Measurements from ENCODE around the gene APRT. TPM values are rescaled to one million over a fixed set of nuclear protein-coding genes. Genes with fewer than 3 reads are reported as not detected.

APRT gene
- total and polyA plus RNA-seq, 2 of the 4 experiments (the other 2 are of a cell fraction): 40.5 to 157 TPM

- in situ Hi-C loops (cut with MboI; ENCODE audit: low sequenced_read_pairs): no loop called here
- no peak overlapping the region for H2BK5ac ChIP-seq (ENCODE audit: low read depth, low read length, poor library complexity, severe bottlenecking)
- peaks cover 19% of the 10 kb centered on the region for H3K4me1 ChIP-seq (ENCODE audit: control insufficient read depth, insufficient read depth, low read length)
- no peak overlapping the region for H2BK20ac ChIP-seq (ENCODE audit: low read depth, low read length)
- POLR2A ChIA-PET (ENCODE audit: unreplicated experiment): no interaction called here
- peaks cover 18% of the 10 kb centered on the region for H4K20me1 ChIP-seq (ENCODE audit: insufficient read depth, low read length)
- TF ChIP-seq POLR2A (IDR thresholded peaks at IDR 0.05; ENCODE audit: low read depth, low read length): no peak
- TF ChIP-seq SMC3 (IDR thresholded peaks at IDR 0.05; ENCODE audit: low read depth, low read length): no peak
- no peak for TF ChIP-seq USF2 (IDR thresholded peaks at IDR 0.05; ENCODE audit: low read depth, low read length)
- TF ChIP-seq NFE2L2 (IDR thresholded peaks at IDR 0.05; ENCODE audit: low read depth, low read length): no peak
- no peak for TF ChIP-seq MAFK (IDR thresholded peaks at IDR 0.05; ENCODE audit: low read depth, low read length)
- no peak for TF ChIP-seq RAD21 (IDR thresholded peaks at IDR 0.05; ENCODE audit: low read length)
- no peak for TF ChIP-seq ELK1 (IDR thresholded peaks at IDR 0.05; ENCODE audit: borderline replicate concordance, low read depth, low read length)
- no peak for TF ChIP-seq RCOR1 (IDR thresholded peaks at IDR 0.05; ENCODE audit: insufficient replicate concordance, low read length)
- no peak for TF ChIP-seq FOS (IDR thresholded peaks at IDR 0.05; ENCODE audit: low read depth, low read length)
- no peak for TF ChIP-seq BHLHE40 (IDR thresholded peaks at IDR 0.05; ENCODE audit: low read depth, low read length)
- no peak for TF ChIP-seq CHD1 (IDR thresholded peaks at IDR 0.05; ENCODE audit: low read depth, low read length)
- no peak for TF ChIP-seq CTCF (conservative IDR thresholded peaks at IDR 0.05; ENCODE audit: low read depth, low read length)
- TF ChIP-seq CEBPB (IDR thresholded peaks at IDR 0.05; ENCODE audit: low read depth, low read length): no peak
- TF ChIP-seq RFX5 (IDR thresholded peaks at IDR 0.05; ENCODE audit: low read depth, low read length): no peak
- TF ChIP-seq MAZ (IDR thresholded peaks at IDR 0.05; ENCODE audit: borderline replicate concordance, low read depth, low read length): no peak
- TF ChIP-seq MXI1 (IDR thresholded peaks at IDR 0.05; ENCODE audit: borderline replicate concordance, low read depth, low read length): no peak
- no peak overlapping the region for H3K27ac ChIP-seq (ENCODE audit: insufficient read depth, low read length)
- H4K5ac ChIP-seq (ENCODE audit: low read depth, low read length): no peak overlapping the region
- intact Hi-C loops (cut with micrococcal nuclease): no loop called here
- H3K4me2 ChIP-seq (ENCODE audit: low read depth, low read length): no peak overlapping the region
- H2AK9ac ChIP-seq (replicated peaks; ENCODE audit: low read depth, low read length, poor library complexity): no peak overlapping the region
- H2AFZ ChIP-seq (replicated peaks; ENCODE audit: low read length, poor library complexity): no peak overlapping the region
- H2BK15ac ChIP-seq (ENCODE audit: low read depth, low read length): no peak overlapping the region
- dilution Hi-C loops (cut with HindIII; ENCODE audit: low sequenced_read_pairs, unreplicated experiment): no loop called here
- DNase-seq: no peak
- no peak for ATAC-seq (ENCODE audit: low read depth)
- peaks cover under 1% of the 10 kb centered on the region; the same call in 1 of the 2 replicates for H3K27me3 ChIP-seq (ENCODE audit: control insufficient read depth, insufficient read depth, low read length)
- H3K9me1 ChIP-seq (ENCODE audit: insufficient read depth, low read length): no peaks in the 10 kb centered on the region
- CTCF ChIA-PET: interaction anchor here (1.5 kb wide), 1 partner anchor 51 kb away, joined by 5 read pairs; no protein-coding TSS in a partner anchor
- H2BK120ac ChIP-seq (ENCODE audit: low read depth, low read length): no peak overlapping the region
- BruUV-seq (replicated peaks): no TSS peak
- no peak overlapping the region for H3K4me3 ChIP-seq (ENCODE audit: insufficient read depth, low read depth, low read length)
- 89% methylated on average over 5 of the region's 11 CpGs; no CpG with 5 or more reads in 1 of the 2 experiments for WGBS, 2 experiments (ENCODE audit: extremely low coverage in 2 of 2, insufficient read length in 1 of 2)
- H3K18ac ChIP-seq (ENCODE audit: low read depth, low read length): no peak overlapping the region
- H3K23ac ChIP-seq (ENCODE audit: low read depth, low read length): no peak overlapping the region
- H3K14ac ChIP-seq (replicated peaks; ENCODE audit: low read depth, low read length): no peak overlapping the region
- H3K9me3 ChIP-seq (ENCODE audit: control insufficient read depth, insufficient read depth, low read length): no peaks in the 10 kb centered on the region
- no peak overlapping the region for H4K8ac ChIP-seq (ENCODE audit: low read depth in 2 of 2, low read length in 2 of 2)
- no peak overlapping the region for H4K91ac ChIP-seq (ENCODE audit: insufficient read depth, low read depth, low read length)
- no peak overlapping the region for H2AK5ac ChIP-seq (ENCODE audit: low read depth, low read length)
- H3K56ac ChIP-seq (ENCODE audit: extremely low read depth, insufficient read depth, low read length): no peak overlapping the region
- H3K79me1 ChIP-seq (ENCODE audit: low read depth in 1 of 2, low read length in 2 of 2): peaks cover 0 to 14% of the 10 kb centered on the region in 2 experiments; a peak in 2 of 4 replicates
- H3K4ac ChIP-seq (ENCODE audit: low read depth, low read length): no peak overlapping the region
- H3K36me3 ChIP-seq (ENCODE audit: control insufficient read depth, insufficient read depth, low read length): no peaks in the 10 kb centered on the region
- H3K9ac ChIP-seq (ENCODE audit: low read depth, low read length): no peak overlapping the region
Measured at GRCh38 chr16:88787579-88788314, 24.0 kb downstream of the APRT start.

All from IMR-90 (cell line).